Activated T-helper 1 cell treated with anti-CD3 and anti-CD28 coated beads, Interleukin-2, amount 50 U/mL, for 16 hours (primary cell): Measurements from ENCODE around the gene MYEOV.
A peak's percentile ranks its signal among the peaks of the same experiment; 100 is the strongest.

ENCODE experiments used
- DNase-seq, 2 donors: peaks; one replicate each; pipeline ENCODE4 v3.0.0-alpha.2; 2020; ENCODE audit warnings: low read depth in 1 of 2, low spot score in 1 of 2

Gene MYEOV

GRCh38 chr11:69314555-69314954 is 20.6 kb downstream of the MYEOV start:
- DNase-seq: no peak

- no peak for DNase-seq
Observed at GRCh38 chr11:69316956-69317355, 23.0 kb downstream of the MYEOV start.

- DNase-seq: no peak
Observed at GRCh38 chr11:69317401-69318092, 23.6 kb downstream of the MYEOV start.

- DNase-seq: no peak
Observed at GRCh38 chr11:69318093-69318420, 24.1 kb downstream of the MYEOV start.

- DNase-seq: no peak
Observed at GRCh38 chr11:69319255-69320106, 25.5 kb downstream of the MYEOV start.

- no peak for DNase-seq
Observed at GRCh38 chr11:69320326-69320725, 26.4 kb downstream of the MYEOV start.

GRCh38 chr11:69320756-69321741 is 27.1 kb downstream of the MYEOV start:
- DNase-seq: no peak

- no peak for DNase-seq
Observed at GRCh38 chr11:69321877-69322361, 28.0 kb downstream of the MYEOV start.

- no peak for DNase-seq
Observed at GRCh38 chr11:69325446-69325845, 31.5 kb downstream of the MYEOV start.

GRCh38 chr11:69326622-69327219 is 32.8 kb downstream of the MYEOV start:
- DNase-seq: no peak

- DNase-seq: no peak
Observed at GRCh38 chr11:69327741-69328191, 33.8 kb downstream of the MYEOV start.

GRCh38 chr11:69328231-69328630 is 34.3 kb downstream of the MYEOV start:
- DNase-seq: no peak

GRCh38 chr11:69329581-69329980 is 35.6 kb downstream of the MYEOV start:
- DNase-seq: no peak

GRCh38 chr11:69330330-69330729 is 36.4 kb downstream of the MYEOV start:
- no peak for DNase-seq

- no peak for DNase-seq
Observed at GRCh38 chr11:69333149-69333710, 39.3 kb downstream of the MYEOV start.

- no peak for DNase-seq
Observed at GRCh38 chr11:69333879-69334278, 39.9 kb downstream of the MYEOV start.

- no peak for DNase-seq
Observed at GRCh38 chr11:69335007-69335780, 41.2 kb downstream of the MYEOV start.

GRCh38 chr11:69335781-69336405 is 41.9 kb downstream of the MYEOV start:
- no peak for DNase-seq

- DNase-seq: peak in 1 of 2 donors; percentile 13
Observed at GRCh38 chr11:69337211-69337721, 43.3 kb downstream of the MYEOV start.
